ENCODE results near the gene XRCC4. TPM values are rescaled to one million over a fixed set of nuclear protein-coding genes. Genes with fewer than 3 reads are reported as not detected.

Gene XRCC4
- total RNA-seq, 1 donor from 2014 or later, result 5.5 TPM

DNA sequence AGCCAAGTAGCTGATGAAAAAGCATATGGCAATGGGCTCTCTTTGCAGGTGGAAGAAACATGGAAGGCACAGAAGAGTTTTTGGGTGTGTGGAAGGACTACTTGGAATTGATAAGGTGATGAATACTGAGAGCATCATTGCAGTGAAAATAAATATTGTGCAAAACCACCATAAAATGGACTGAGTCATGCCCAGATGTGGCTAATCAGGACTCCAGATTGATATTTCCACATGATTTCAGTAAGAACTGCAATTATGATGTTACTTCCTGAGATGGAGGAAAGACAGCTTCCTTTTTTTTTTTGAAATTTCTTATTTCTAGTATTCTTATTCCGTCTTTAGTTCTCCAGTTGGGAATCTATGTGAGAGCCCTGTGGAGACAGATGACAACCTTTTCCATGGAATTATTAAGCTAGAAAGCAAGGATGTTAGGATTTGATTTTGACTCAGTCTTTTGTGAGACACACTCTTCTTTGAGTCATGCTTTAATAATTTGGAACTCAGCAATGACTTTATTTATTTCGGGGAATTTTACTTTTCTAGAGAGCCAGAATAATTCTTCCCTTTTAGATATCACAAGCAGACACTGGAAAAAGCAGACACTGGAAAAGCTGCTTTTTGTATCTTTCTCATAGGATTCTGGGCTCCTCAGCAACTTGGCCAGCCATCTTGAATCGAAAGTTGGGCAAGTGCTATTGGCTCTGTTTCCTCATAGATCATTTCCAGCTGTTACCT is 300.0 kb downstream of the XRCC4 start:
- no peaks in the 10 kb centered on the region for H3K9me3 Mint-ChIP-seq (ENCODE audit: low read depth)
- no peaks in the 10 kb centered on the region for H3K27me3 Mint-ChIP-seq (ENCODE audit: low read depth)
- H3K4me1 Mint-ChIP-seq (ENCODE audit: low read depth), result peaks cover 20% of the 10 kb centered on the region
- H3K36me3 Mint-ChIP-seq (ENCODE audit: low read depth), result no peaks in the 10 kb centered on the region
- no peak overlapping the region for H3K27ac Mint-ChIP-seq (ENCODE audit: unreplicated experiment)
- no peak overlapping the region for H3K4me3 Mint-ChIP-seq (ENCODE audit: unreplicated experiment)
- TF ChIP-seq, protein P1, sequence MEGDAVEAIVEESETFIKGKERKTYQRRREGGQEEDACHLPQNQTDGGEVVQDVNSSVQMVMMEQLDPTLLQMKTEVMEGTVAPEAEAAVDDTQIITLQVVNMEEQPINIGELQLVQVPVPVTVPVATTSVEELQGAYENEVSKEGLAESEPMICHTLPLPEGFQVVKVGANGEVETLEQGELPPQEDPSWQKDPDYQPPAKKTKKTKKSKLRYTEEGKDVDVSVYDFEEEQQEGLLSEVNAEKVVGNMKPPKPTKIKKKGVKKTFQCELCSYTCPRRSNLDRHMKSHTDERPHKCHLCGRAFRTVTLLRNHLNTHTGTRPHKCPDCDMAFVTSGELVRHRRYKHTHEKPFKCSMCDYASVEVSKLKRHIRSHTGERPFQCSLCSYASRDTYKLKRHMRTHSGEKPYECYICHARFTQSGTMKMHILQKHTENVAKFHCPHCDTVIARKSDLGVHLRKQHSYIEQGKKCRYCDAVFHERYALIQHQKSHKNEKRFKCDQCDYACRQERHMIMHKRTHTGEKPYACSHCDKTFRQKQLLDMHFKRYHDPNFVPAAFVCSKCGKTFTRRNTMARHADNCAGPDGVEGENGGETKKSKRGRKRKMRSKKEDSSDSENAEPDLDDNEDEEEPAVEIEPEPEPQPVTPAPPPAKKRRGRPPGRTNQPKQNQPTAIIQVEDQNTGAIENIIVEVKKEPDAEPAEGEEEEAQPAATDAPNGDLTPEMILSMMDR (IDR thresholded peaks at IDR 0.05), result no peak
- no peak for DNase-seq (ENCODE audit: low spot score)

DNA sequence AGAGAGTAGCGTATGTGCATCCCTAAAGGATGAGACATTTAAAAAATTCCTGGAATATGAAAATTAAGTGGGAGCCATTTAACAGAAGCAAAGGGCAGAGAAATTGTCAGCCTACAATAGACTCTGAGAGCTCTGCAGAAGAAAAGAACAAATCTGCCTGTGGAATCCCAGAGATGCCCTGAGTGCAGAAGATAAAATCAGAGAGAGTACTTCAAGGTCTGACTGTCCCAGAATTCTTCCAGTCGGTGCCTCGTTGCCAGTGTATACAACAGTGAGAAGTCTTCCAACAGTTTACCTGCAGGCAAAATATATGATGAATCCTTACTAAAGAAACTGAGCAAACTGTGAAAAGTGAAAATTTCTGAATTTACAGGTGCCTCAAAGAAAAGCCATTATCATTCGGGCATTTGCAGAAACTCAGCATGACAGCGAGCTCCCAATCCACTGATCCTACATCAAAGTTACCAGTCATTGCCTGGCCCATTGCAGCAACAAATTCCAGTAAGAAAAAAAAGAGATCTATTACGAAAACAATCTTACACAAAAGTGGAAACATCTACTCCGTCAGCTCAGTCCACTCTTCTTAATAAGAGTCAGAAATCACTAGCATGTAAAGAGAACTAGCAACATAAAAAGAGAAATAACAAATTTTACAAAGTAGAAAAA is 301.4 kb downstream of the XRCC4 start:
- Mint-ChIP-seq H3K27ac (ENCODE audit: unreplicated experiment) (no peak overlapping the region), H3K4me1 (ENCODE audit: low read depth) (peaks cover 20% of the 10 kb centered on the region), H3K36me3 (ENCODE audit: low read depth) (no peaks in the 10 kb centered on the region), H3K27me3 (ENCODE audit: low read depth) (no peaks in the 10 kb centered on the region), H3K4me3 (ENCODE audit: unreplicated experiment) (no peak overlapping the region), H3K9me3 (ENCODE audit: low read depth) (peaks cover 5% of the 10 kb centered on the region)
- TF ChIP-seq, protein P1 (IDR thresholded peaks at IDR 0.05), result no peak
- DNase-seq (ENCODE audit: low spot score), result no peak

DNA sequence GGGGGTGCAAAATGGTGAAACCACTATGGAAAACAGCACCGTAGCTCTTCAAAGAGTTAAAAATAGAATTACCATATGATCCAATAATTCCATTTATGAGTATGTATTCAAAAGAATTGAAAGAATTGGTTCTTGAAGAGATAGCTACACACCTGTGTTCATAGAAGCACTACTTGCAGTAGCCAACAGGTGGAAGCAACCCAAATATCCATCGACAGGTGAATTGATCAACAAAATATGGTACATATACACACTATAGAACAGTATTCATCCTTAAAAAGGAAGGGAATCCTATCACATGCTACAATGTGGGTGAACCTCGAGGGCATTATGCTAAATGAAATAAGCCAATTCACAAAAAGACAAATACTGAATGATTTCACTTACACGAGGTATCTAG is 308.5 kb downstream of the XRCC4 start:
- H3K36me3 Mint-ChIP-seq (ENCODE audit: low read depth), result no peaks in the 10 kb centered on the region
- DNase-seq (ENCODE audit: low spot score), result no peak
- TF ChIP-seq, protein P1 (IDR thresholded peaks at IDR 0.05), result no peak
- H3K27ac Mint-ChIP-seq (ENCODE audit: unreplicated experiment), result no peak overlapping the region
- no peaks in the 10 kb centered on the region for H3K27me3 Mint-ChIP-seq (ENCODE audit: low read depth)
- no peak overlapping the region for H3K4me3 Mint-ChIP-seq (ENCODE audit: unreplicated experiment)
- peaks cover 14% of the 10 kb centered on the region for H3K9me3 Mint-ChIP-seq (ENCODE audit: low read depth)
- peaks cover 7% of the 10 kb centered on the region for H3K4me1 Mint-ChIP-seq (ENCODE audit: low read depth)

DNA sequence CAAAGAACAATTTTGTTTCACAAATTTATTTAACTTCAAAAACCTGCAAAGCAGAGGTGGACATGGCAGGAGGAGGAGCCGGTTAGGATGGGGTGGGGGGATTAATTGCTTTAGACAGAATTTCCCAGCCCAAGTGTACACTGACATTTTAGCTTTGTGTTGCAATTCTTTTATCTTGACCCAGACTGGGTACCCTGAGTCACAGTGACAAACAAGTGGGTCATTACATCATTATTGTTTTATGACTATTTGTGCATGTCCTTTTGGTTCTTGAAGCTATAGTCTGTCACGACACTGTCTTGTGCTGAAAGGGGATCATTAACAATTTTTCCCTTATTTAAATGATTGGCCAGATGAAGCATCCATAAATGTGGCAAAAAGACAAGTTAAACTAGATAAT is 309.7 kb downstream of the XRCC4 start:
- Mint-ChIP-seq H3K9me3 (ENCODE audit: low read depth) (peaks cover 14% of the 10 kb centered on the region), H3K36me3 (ENCODE audit: low read depth) (no peaks in the 10 kb centered on the region), H3K27me3 (ENCODE audit: low read depth) (no peaks in the 10 kb centered on the region), H3K27ac (ENCODE audit: unreplicated experiment) (no peak overlapping the region), H3K4me3 (ENCODE audit: unreplicated experiment) (no peak overlapping the region), H3K4me1 (ENCODE audit: low read depth) (peaks cover 7% of the 10 kb centered on the region)
- DNase-seq (ENCODE audit: low spot score), result no peak
- TF ChIP-seq, protein P1 (IDR thresholded peaks at IDR 0.05), result no peak

DNA sequence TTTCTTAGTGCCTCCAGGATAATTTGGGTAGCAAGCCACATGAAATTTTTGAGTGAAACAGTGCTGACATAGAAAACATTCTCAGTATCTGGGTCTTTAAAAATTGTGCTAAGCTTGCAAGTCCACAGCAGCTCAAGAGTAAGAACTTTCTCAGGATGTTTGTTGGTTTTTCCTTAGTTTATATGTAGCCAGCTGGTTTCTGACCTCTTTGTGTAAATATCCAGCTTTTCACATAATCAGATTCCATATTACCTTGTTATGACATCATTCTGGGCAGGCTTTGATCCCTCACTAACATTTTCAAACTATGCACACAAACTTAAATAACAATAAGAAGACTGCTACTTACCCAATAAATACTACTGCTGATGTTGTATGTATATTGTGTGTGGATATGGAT is 311.3 kb downstream of the XRCC4 start:
- H3K4me3 Mint-ChIP-seq (ENCODE audit: unreplicated experiment), result no peak overlapping the region
- H3K9me3 Mint-ChIP-seq (ENCODE audit: low read depth), result peaks cover 9% of the 10 kb centered on the region
- TF ChIP-seq, protein P1 (IDR thresholded peaks at IDR 0.05), result no peak
- H3K36me3 Mint-ChIP-seq (ENCODE audit: low read depth), result no peaks in the 10 kb centered on the region
- peaks cover 7% of the 10 kb centered on the region for H3K4me1 Mint-ChIP-seq (ENCODE audit: low read depth)
- H3K27ac Mint-ChIP-seq (ENCODE audit: unreplicated experiment), result no peak overlapping the region
- H3K27me3 Mint-ChIP-seq (ENCODE audit: low read depth), result no peaks in the 10 kb centered on the region
- DNase-seq (ENCODE audit: low spot score), result no peak
